PC-9 (cell line): ENCODE results near the gene FBH1. TPM values are rescaled to one million over a fixed set of nuclear protein-coding genes. Genes with fewer than 3 reads are reported as not detected.

Source experiments
- BruUV-seq: library from RNA; stranded (reverse); fragments of 400-500 nt; replicated peaks from 2 replicates; lab custom pipeline; 2021; lab: Mats Ljungman, UMichigan
- CTCF ChIA-PET: fragments of 300-600 bp; sonication (Branson Sonifier 250); formaldehyde crosslinking; loops from one replicate; lab custom pipeline; 2022; ENCODE audit warnings: antibody characterized with exemption; lab: Charles Lee
- POLR2A ChIA-PET: fragments of 300-600 bp; sonication (Branson Sonifier 250); formaldehyde crosslinking; loops from one replicate; lab custom pipeline; 2022; ENCODE audit warnings: antibody characterized with exemption; ENCODE audit not compliant: unreplicated experiment; lab: Charles Lee
- DNase-seq, 2 experiments: peaks; one replicate each; pipeline versions ENCODE4 v3.0.0 to v3.0.0-alpha.2; 2015 to 2022; ENCODE audit warnings: mixed read lengths in 1 of 2
- H2AFZ ChIP-seq: fragments of 200-600 bp; sonication (generic); 2 replicates; pipeline ENCODE4 v1.8.1; 2017; ENCODE audit warnings: antibody characterized with exemption
- H3F3A ChIP-seq: fragments of 200-600 bp; sonication (generic); 2 replicates; pipeline ENCODE4 v1.8.1; 2017; ENCODE audit warnings: antibody characterized with exemption, mild to moderate bottlenecking, low read depth; ENCODE audit not compliant: insufficient read depth
- H3K27ac ChIP-seq: fragments of 200-600 bp; sonication (generic); 2 replicates; pipeline ENCODE4 v1.6.1; 2016; ENCODE audit warnings: mixed run types
- H3K27me3 ChIP-seq: fragments of 200-600 bp; sonication (generic); 2 replicates; pipeline ENCODE4 v1.6.1; 2016; ENCODE audit warnings: low read depth, mixed run types; ENCODE audit not compliant: insufficient read depth
- H3K36me3 ChIP-seq: fragments of 200-600 bp; sonication (generic); 2 replicates; pipeline ENCODE4 v1.6.1; 2016; ENCODE audit warnings: low read depth, mixed run types
- H3K4me1 ChIP-seq: fragments of 200-600 bp; sonication (generic); replicated peaks from 2 replicates; pipeline ENCODE4 v1.6.1; 2016; ENCODE audit warnings: mixed run types; ENCODE audit not compliant: insufficient read depth
- H3K4me2 ChIP-seq: fragments of 200-600 bp; sonication (generic); 2 replicates; pipeline ENCODE4 v1.6.1; 2017; ENCODE audit warnings: mixed run types
- H3K4me3 ChIP-seq: fragments of 200-600 bp; sonication (generic); 2 replicates; pipeline ENCODE4 v1.6.1; 2016; ENCODE audit warnings: mixed run types
- H3K79me2 ChIP-seq: fragments of 200-600 bp; sonication (generic); 2 replicates; pipeline ENCODE4 v1.6.1; 2017; ENCODE audit warnings: low read depth, mixed run types
- H3K9me2 ChIP-seq: fragments of 200-600 bp; sonication (generic); 2 replicates; pipeline ENCODE4 v1.8.1; 2017; ENCODE audit warnings: mild to moderate bottlenecking; ENCODE audit not compliant: insufficient read depth
- H3K9me3 ChIP-seq: fragments of 200-600 bp; sonication (generic); 2 replicates; pipeline ENCODE4 v1.8.1; 2016; ENCODE audit warnings: low read depth; ENCODE audit not compliant: insufficient read depth
- H4K20me1 ChIP-seq: fragments of 200-600 bp; sonication (generic); 2 replicates; pipeline ENCODE4 v1.8.1; 2017; ENCODE audit not compliant: insufficient read depth
- CTCF ChIP-seq: fragments of 200-600 bp; sonication (generic); conservative IDR thresholded peaks from 2 replicates; pipeline ENCODE4 v1.6.1; 2017; ENCODE audit warnings: mixed run types, antibody characterized with exemption, mild to moderate bottlenecking, moderate library complexity
- EZH2 ChIP-seq: fragments of 200-600 bp; sonication (generic); IDR thresholded peaks from 2 replicates; pipeline ENCODE4 v1.8.0; 2017; ENCODE audit warnings: antibody characterized with exemption, low read depth
- intact Hi-C: fragments of 100-400 bp; cut with micrococcal nuclease; formaldehyde crosslinking; loops from one replicate; pipeline ENCODE4 v1.10.0; 2022; ENCODE audit not compliant: unreplicated experiment
- total RNA-seq: library from RNA; stranded (reverse); gene quantifications from 2 replicates; pipeline ENCODE4 v1.2.3, GENCODE V29; 2021

Gene FBH1
- total RNA-seq, 1 experiment from 2014 or later, result 68.0 TPM

GRCh38 chr10:5921746-5922145 is 31.7 kb downstream of the FBH1 start:
- DNase-seq, result no peak
- Histone ChIP-seq H3K27me3 (no peaks in the 10 kb centered on the region), H3K4me2 (no peak overlapping the region), H3K27ac (no peak overlapping the region), H4K20me1 (no peaks in the 10 kb centered on the region), H3K36me3 (no peaks in the 10 kb centered on the region), H3K4me3 (no peak overlapping the region), H2AFZ (no peak overlapping the region), H3K9me3 (no peaks in the 10 kb centered on the region), H3K4me1 (no peaks in the 10 kb centered on the region), H3F3A (no peaks in the 10 kb centered on the region), H3K79me2 (no peaks in the 10 kb centered on the region), H3K9me2 (no peaks in the 10 kb centered on the region)
- CTCF ChIA-PET, result no interaction called here
- POLR2A ChIA-PET, result no interaction called here
- intact Hi-C loops, result no loop called here
- BruUV-seq, result no TSS peak
- TF ChIP-seq EZH2, result no peak
- no peak for TF ChIP-seq CTCF

DNA sequence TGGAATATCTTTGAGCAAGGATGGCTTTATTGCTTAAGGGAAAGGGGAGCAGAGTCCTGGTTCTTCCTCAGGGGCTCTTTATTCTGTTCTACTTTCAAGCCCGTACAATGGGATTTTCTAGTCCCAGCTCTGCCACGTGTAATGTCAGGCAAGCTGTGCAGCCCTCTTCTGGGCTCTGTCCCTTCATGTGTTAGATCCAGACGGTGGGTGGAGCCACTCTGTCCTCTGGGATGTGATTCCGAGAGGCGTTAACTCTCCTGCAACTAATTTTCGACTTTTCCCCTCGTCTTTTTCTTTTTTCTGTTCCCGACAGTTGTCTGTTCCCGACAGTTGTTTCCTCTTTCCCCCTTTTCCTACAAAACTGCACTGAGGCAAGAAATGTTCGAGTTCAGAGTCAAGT is 34.8 kb downstream of the FBH1 start:
- CTCF ChIA-PET, result no interaction called here
- no peaks in the 10 kb centered on the region; the same call in 1 of the 2 replicates for H3K36me3 ChIP-seq

GRCh38 chr10:5927306-5927705 is 37.3 kb downstream of the FBH1 start:
- Histone ChIP-seq H3K9me2 (no peaks in the 10 kb centered on the region), H3K4me1 (no peaks in the 10 kb centered on the region), H2AFZ (no peak overlapping the region), H3K27ac (no peak overlapping the region), H3K79me2 (no peaks in the 10 kb centered on the region), H3K36me3 (peaks cover 3% of the 10 kb centered on the region; the same call in 1 of the 2 replicates), H3F3A (no peaks in the 10 kb centered on the region), H3K4me2 (no peak overlapping the region), H3K9me3 (no peaks in the 10 kb centered on the region), H3K4me3 (no peak overlapping the region), H4K20me1 (no peaks in the 10 kb centered on the region), H3K27me3 (no peaks in the 10 kb centered on the region)
- TF ChIP-seq EZH2, result no peak
- TF ChIP-seq CTCF, result no peak
- DNase-seq, result no peak
- intact Hi-C loops, result no loop called here
- CTCF ChIA-PET, result no interaction called here
- POLR2A ChIA-PET, result no interaction called here
- BruUV-seq, result no TSS peak

More for the DNA sequence above, 34.8 kb downstream of the FBH1 start:
- no peaks in the 10 kb centered on the region for H3K79me2 ChIP-seq
- no peak for DNase-seq
- no peaks in the 10 kb centered on the region for H3K9me3 ChIP-seq
- H4K20me1 ChIP-seq, result no peaks in the 10 kb centered on the region
- no peak overlapping the region for H3K4me3 ChIP-seq
- no peaks in the 10 kb centered on the region for H3F3A ChIP-seq
- no peak overlapping the region for H3K4me2 ChIP-seq
- H2AFZ ChIP-seq, result no peak overlapping the region
- TF ChIP-seq CTCF (no peak), EZH2 (no peak)
- H3K27ac ChIP-seq, result no peak overlapping the region
- no peaks in the 10 kb centered on the region for H3K9me2 ChIP-seq
- BruUV-seq, result no TSS peak
- H3K4me1 ChIP-seq, result no peaks in the 10 kb centered on the region
- no peaks in the 10 kb centered on the region for H3K27me3 ChIP-seq
- POLR2A ChIA-PET, result no interaction called here
- intact Hi-C loops, result no loop called here
